ENCODE measurements around the gene EI24.
"Not testable (repeated sequence)": the region's sequence is repeated elsewhere in the genome, so short reads cannot be mapped to it uniquely, and the experiment has no call there.

The EI24 gene

GRCh38 chr11:125562430-125562829 is 6.8 kb upstream of the EI24 start:
- Mint-ChIP-seq H3K27me3 (ENCODE audit: low read depth) (peaks cover 5% of the 10 kb centered on the region), H3K9me3 (peaks cover 4% of the 10 kb centered on the region), H3K36me3 (ENCODE audit: low read depth) (no peaks in the 10 kb centered on the region), H3K27ac (no peak overlapping the region), H3K4me3 (no peak overlapping the region), H3K4me1 (ENCODE audit: low read depth) (no peaks in the 10 kb centered on the region)

- H3K27ac Mint-ChIP-seq = no peak overlapping the region
- H3K9me3 Mint-ChIP-seq = peaks cover 4% of the 10 kb centered on the region
- H3K36me3 Mint-ChIP-seq (ENCODE audit: low read depth) = no peaks in the 10 kb centered on the region
- no peaks in the 10 kb centered on the region for H3K4me1 Mint-ChIP-seq (ENCODE audit: low read depth)
- peaks cover 5% of the 10 kb centered on the region for H3K27me3 Mint-ChIP-seq (ENCODE audit: low read depth)
- no peak overlapping the region for H3K4me3 Mint-ChIP-seq
These were observed 4.9 kb upstream of the EI24 start for GRCh38 chr11:125564357-125564756.

DNA sequence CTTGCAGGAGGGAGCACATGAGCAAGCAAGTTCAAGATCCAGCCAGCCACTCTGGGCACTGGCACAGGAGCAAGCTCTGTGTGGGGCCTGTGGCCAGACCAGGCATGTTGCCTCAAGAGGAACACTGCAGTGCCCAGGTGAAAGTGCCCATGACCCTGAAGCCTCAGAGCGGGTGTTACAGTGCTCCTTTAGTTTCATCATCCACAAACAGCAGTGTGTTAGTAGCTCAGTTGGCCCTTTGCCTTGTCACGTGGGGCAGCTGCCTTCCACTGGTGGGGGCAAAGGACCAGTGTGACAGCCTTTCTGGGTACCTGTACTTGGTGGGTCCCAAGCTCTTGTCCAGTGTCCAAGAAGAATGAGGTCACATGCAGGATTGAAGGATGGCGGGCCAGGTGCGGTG is 3.0 kb upstream of the EI24 start:
- H3K9me3 Mint-ChIP-seq = peaks cover 4% of the 10 kb centered on the region
- H3K27ac Mint-ChIP-seq = no peak overlapping the region
- peaks cover 2% of the 10 kb centered on the region for H3K36me3 Mint-ChIP-seq (ENCODE audit: low read depth)
- peaks cover 11% of the 10 kb centered on the region for H3K4me1 Mint-ChIP-seq (ENCODE audit: low read depth)
- peaks cover 5% of the 10 kb centered on the region for H3K27me3 Mint-ChIP-seq (ENCODE audit: low read depth)
- no peak overlapping the region for H3K4me3 Mint-ChIP-seq

DNA sequence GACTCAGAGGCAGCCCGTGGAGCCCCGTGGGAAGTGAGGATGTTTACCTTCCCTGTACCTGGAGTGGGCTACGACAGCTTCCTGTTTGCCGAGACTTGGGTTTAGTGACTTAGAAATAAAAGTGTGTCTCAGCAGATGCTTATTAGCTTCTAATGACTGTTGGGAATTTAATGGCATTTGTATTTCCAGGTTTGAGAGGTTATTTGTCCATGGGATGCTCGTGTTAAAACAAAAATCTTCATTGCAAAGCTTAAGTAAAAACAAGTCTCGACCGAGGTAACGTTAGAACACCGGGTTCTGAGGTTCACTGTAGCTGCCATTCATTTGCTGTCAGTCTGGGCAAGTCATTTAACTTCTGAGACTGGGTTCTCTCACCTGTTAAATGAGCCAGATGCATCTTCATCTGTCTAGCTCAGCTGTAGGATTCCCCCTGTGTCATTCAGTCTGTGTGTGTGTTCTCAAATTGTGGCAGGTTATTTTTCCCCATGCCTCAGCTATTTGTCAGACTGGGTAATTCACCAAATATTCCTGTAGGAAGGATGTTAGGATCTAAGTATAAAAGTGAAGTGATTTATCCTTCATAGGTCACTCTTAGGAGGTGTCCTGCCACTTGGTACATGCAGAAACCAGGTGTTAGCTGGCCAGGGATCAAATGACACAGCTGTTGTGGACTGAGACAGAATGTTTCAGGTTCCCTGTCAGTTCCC is 791 bp downstream of the EI24 start:
- Mint-ChIP-seq H3K9me3 (no peaks in the 10 kb centered on the region), H3K27ac (peak overlapping the region; percentile 85), H3K27me3 (ENCODE audit: low read depth) (no peaks in the 10 kb centered on the region), H3K4me3 (peak overlapping the region; percentile 91), H3K36me3 (ENCODE audit: low read depth) (peaks cover 16% of the 10 kb centered on the region), H3K4me1 (ENCODE audit: low read depth) (peaks cover 22% of the 10 kb centered on the region)

DNA sequence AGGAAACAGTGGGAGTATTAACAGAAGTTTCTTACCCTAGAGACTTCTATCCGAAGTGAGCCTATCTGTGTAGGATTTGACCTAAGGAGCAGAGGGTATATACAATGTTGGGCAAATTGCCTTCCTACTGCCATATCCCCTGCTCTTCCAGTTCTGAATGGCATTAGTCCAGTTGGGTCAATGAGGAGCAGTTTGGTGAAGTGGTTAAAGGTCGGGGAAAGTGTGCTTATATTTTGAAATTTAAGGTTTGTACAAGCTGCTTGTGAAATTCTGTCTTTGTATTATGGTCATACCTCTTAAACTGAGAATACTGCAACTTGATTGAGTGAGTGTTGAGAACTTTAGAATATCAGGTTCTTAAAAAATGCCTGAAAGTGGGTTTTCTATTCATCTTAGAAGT is 1.7 kb downstream of the EI24 start:
- H3K36me3 Mint-ChIP-seq (ENCODE audit: low read depth) = peaks cover 16% of the 10 kb centered on the region
- H3K9me3 Mint-ChIP-seq = no peaks in the 10 kb centered on the region
- peak overlapping the region; percentile 91 for H3K4me3 Mint-ChIP-seq
- no peaks in the 10 kb centered on the region for H3K27me3 Mint-ChIP-seq (ENCODE audit: low read depth)
- peak overlapping the region; percentile 49 for H3K27ac Mint-ChIP-seq
- H3K4me1 Mint-ChIP-seq (ENCODE audit: low read depth) = peaks cover 22% of the 10 kb centered on the region

DNA sequence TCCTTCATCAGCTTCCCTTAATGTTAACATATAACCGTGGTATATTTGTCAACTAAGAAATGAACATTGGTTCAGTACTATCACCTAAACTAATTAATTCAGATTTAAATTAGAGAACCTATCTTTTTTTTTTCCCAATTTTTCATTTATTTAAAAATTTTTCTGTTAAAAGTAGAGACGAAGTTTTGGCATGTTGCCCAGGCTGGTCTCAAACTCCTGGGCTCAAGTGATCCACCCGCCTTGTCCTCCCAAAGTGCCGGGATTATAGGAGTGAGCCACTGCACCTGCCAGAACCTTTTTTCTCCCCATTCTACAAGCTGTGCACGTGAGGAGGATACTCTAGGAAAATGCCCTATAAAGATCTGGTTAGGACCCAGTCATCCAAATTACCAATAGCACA is 3.6 kb downstream of the EI24 start:
- Mint-ChIP-seq H3K9me3 (no peaks in the 10 kb centered on the region), H3K4me1 (ENCODE audit: low read depth) (peaks cover 22% of the 10 kb centered on the region), H3K36me3 (ENCODE audit: low read depth) (peaks cover 26% of the 10 kb centered on the region), H3K4me3 (no peak overlapping the region), H3K27me3 (ENCODE audit: low read depth) (no peaks in the 10 kb centered on the region), H3K27ac (no peak overlapping the region)

DNA sequence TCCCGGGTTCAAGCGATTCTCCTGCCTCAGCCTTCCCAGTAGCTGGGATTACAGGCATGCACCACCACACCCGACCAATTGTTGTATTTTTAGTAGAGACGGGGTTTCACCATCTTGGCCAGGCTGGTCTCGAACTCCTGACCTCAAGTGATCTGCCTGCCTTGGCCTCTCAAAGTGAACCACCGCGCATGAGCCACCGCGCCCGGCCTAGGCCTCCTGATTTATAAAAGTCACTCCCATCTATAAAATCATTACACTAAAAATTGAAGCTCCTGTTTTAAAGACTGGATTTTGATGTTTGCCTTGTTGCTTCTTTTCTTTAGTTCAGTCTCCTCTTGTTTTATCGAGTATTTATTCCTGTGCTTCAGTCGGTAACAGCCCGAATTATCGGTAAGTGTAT is 7.9 kb downstream of the EI24 start:
- H3K9me3 Mint-ChIP-seq; H3K4me1 Mint-ChIP-seq (ENCODE audit: low read depth); H3K27ac Mint-ChIP-seq; H3K4me3 Mint-ChIP-seq; H3K27me3 Mint-ChIP-seq (ENCODE audit: low read depth): not testable (repeated sequence)
- H3K36me3 Mint-ChIP-seq (ENCODE audit: low read depth) = peaks cover 43% of the 10 kb centered on the region

DNA sequence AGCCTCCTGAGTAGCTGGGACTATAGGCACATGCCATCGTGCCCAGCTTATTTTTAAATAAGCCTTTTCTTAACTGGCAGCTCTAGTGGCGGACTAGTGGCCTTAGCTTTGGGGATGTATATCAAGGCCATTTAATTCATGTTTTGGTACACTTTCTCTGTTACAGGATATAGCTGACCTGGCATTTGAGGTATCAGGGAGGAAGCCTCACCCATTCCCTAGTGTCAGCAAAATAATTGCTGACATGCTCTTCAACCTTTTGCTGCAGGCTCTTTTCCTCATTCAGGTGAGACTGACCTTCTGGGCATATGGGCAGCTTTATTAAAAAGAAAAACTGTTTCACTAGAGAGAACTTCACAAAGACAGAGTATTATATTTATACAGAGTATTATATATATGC is 9.5 kb downstream of the EI24 start:
- H3K4me3 Mint-ChIP-seq = no peak overlapping the region
- no peaks in the 10 kb centered on the region for H3K4me1 Mint-ChIP-seq (ENCODE audit: low read depth)
- no peaks in the 10 kb centered on the region for H3K27me3 Mint-ChIP-seq (ENCODE audit: low read depth)
- H3K27ac Mint-ChIP-seq = no peak overlapping the region
- peaks cover 46% of the 10 kb centered on the region for H3K36me3 Mint-ChIP-seq (ENCODE audit: low read depth)
- H3K9me3 Mint-ChIP-seq = no peaks in the 10 kb centered on the region

DNA sequence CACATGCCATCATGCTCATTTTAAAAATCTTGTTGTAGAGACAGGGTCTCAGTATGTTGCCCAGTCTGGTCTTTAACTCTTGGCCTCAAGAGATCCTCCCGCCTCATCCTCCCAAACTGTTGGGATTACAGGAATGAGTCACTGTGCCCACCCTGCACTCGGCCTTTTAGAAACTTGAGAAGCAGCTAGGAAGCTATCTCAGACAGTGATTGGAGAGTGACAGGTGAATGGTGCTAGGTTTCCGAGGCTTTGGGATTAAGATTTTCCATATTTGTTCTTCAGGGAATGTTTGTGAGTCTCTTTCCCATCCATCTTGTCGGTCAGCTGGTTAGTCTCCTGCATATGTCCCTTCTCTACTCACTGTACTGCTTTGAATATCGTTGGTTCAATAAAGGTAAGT is 10.5 kb downstream of the EI24 start:
- no peaks in the 10 kb centered on the region for H3K9me3 Mint-ChIP-seq
- peaks cover 48% of the 10 kb centered on the region for H3K36me3 Mint-ChIP-seq (ENCODE audit: low read depth)
- H3K4me3 Mint-ChIP-seq = no peak overlapping the region
- H3K27me3 Mint-ChIP-seq (ENCODE audit: low read depth) = no peaks in the 10 kb centered on the region
- H3K4me1 Mint-ChIP-seq (ENCODE audit: low read depth) = no peaks in the 10 kb centered on the region
- H3K27ac Mint-ChIP-seq = no peak overlapping the region

GRCh38 chr11:125583496-125583895 is 14.2 kb downstream of the EI24 start:
- Mint-ChIP-seq H3K36me3 (ENCODE audit: low read depth) (peaks cover 35% of the 10 kb centered on the region), H3K27me3 (ENCODE audit: low read depth) (no peaks in the 10 kb centered on the region), H3K4me3 (no peak overlapping the region), H3K27ac (no peak overlapping the region), H3K9me3 (no peaks in the 10 kb centered on the region), H3K4me1 (ENCODE audit: low read depth) (peaks cover 4% of the 10 kb centered on the region)

DNA sequence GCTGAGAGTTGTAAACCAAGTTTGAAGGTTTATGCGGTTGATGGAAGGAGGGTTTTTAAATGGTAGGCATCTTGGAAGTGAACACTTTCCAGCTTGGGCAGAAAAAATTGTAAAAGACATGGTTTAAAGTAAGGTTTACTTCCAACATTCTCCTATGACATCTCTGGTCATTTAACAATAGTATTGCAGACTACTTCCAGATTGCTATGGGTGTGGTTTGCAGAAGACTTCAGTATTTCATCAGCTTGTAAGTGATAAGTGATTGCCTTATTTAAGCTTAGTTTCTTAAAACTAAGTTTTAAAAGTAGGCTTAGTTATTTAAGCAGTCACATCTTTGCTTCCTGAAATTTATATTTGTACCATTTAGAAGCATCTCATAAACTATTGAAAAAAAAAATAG is 16.2 kb downstream of the EI24 start:
- no peaks in the 10 kb centered on the region for H3K9me3 Mint-ChIP-seq
- peaks cover 5% of the 10 kb centered on the region for H3K4me1 Mint-ChIP-seq (ENCODE audit: low read depth)
- peaks cover 24% of the 10 kb centered on the region for H3K36me3 Mint-ChIP-seq (ENCODE audit: low read depth)
- H3K4me3 Mint-ChIP-seq = no peak overlapping the region
- H3K27me3 Mint-ChIP-seq (ENCODE audit: low read depth) = no peaks in the 10 kb centered on the region
- H3K27ac Mint-ChIP-seq = no peak overlapping the region

- H3K9me3 Mint-ChIP-seq = no peaks in the 10 kb centered on the region
- peaks cover 18% of the 10 kb centered on the region for H3K36me3 Mint-ChIP-seq (ENCODE audit: low read depth)
- H3K27ac Mint-ChIP-seq = no peak overlapping the region
These were observed 17.3 kb downstream of the EI24 start for GRCh38 chr11:125586623-125587022.

GRCh38 chr11:125587480-125587879 is 18.2 kb downstream of the EI24 start:
- H3K4me3 Mint-ChIP-seq = no peak overlapping the region
- no peak overlapping the region for H3K27ac Mint-ChIP-seq
- no peaks in the 10 kb centered on the region for H3K27me3 Mint-ChIP-seq (ENCODE audit: low read depth)
- no peaks in the 10 kb centered on the region for H3K9me3 Mint-ChIP-seq
- H3K36me3 Mint-ChIP-seq (ENCODE audit: low read depth) = peaks cover 18% of the 10 kb centered on the region
- peaks cover 13% of the 10 kb centered on the region for H3K4me1 Mint-ChIP-seq (ENCODE audit: low read depth)

More at GRCh38 chr11:125586623-125587022, 17.3 kb downstream of the EI24 start:
- H3K4me3 Mint-ChIP-seq = no peak overlapping the region
- H3K4me1 Mint-ChIP-seq (ENCODE audit: low read depth) = peaks cover 11% of the 10 kb centered on the region
- H3K27me3 Mint-ChIP-seq (ENCODE audit: low read depth) = no peaks in the 10 kb centered on the region

DNA sequence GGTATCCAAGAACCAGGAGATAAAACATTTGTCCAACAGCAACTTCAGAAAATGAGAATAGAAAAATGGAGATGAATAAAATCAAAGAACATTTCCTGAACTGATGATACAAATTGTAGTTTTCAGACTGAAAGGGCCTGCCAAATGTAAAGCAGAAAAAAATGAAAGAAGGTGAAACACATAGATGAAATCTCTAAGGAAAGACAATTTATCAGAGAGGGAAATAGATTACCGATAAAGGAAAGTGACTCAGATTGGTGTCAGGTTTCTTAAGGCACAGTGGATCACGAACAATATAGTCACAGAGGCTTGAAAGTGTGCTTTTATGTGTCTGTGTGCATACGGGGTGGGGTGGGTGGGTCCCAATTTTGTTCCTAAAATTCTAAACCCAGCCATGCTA is 19.2 kb downstream of the EI24 start:
- Mint-ChIP-seq H3K36me3 (ENCODE audit: low read depth) (peaks cover 22% of the 10 kb centered on the region), H3K4me3 (no peak overlapping the region), H3K9me3 (no peaks in the 10 kb centered on the region), H3K4me1 (ENCODE audit: low read depth) (peaks cover 14% of the 10 kb centered on the region), H3K27ac (no peak overlapping the region), H3K27me3 (ENCODE audit: low read depth) (no peaks in the 10 kb centered on the region)

DNA sequence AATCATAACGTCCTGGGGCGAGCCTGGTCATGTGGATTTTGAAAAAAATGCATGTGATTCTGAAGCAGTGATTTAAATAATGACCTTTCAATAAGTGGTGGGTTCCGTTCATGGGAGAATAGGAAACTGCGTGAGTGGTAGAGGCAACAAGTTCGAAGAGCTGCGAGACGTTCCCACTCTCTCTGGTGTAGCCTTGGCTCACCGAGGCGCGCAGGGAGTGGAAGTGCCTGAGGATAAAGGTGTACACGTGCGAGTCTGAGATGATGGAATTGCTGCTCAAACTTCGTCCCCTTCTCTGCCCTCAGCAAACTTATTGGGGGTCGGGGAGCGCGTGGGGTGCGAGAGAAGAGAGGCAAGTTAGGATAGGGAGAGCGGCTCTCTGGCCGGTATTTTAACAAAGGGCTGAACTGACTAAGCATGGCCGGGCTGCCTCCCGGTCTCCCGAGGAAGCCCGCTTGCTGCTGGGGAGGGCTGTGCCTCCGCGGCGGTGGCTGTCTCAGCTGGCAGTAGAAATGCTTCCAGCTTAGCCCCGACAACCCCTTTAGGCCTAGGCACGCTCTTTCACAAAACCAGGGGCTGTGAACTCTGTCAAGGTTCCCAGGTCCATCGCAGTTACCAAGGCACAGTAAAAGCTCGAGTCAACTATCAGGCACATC is 22.5 kb downstream of the EI24 start:
- Mint-ChIP-seq H3K27me3 (ENCODE audit: low read depth) (no peaks in the 10 kb centered on the region), H3K4me3 (peak overlapping the region; percentile 99), H3K4me1 (ENCODE audit: low read depth) (peaks cover 37% of the 10 kb centered on the region), H3K27ac (peak overlapping the region; percentile 95), H3K36me3 (ENCODE audit: low read depth) (peaks cover 19% of the 10 kb centered on the region), H3K9me3 (no peaks in the 10 kb centered on the region)
